Measurements from ENCODE around the gene RALA.
"Not testable (repeated sequence)": the region's sequence is repeated elsewhere in the genome, so short reads cannot be mapped to it uniquely, and the experiment has no call there.

Gene RALA

DNA sequence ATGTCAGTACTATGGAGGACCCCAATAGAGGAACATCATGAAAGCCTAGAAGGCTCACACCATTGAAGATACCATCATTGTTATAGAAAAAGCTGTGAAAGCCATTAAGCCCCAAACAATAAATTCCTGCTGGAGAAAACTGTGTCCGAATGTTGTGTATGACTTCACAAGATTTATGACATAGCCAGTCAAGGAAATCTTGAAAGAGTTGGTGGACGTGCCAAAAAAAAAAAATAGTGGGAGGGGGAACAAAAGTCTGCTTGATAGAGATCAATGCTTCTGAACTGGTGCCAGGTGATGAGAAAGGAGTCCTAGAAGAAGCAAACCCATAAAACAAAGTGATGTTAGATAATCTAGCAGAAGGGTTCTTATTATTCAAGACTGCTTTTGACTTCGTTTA is 41.2 kb downstream of the RALA start:
- no peak for DNase-seq (ENCODE audit: extremely low read depth, low read depth)
- TF ChIP-seq CTCF (IDR thresholded peaks at IDR 0.05; ENCODE audit: low read depth, low read length, missing control alignments): no peak

GRCh38 chr7:39666562-39666961 is 43.2 kb downstream of the RALA start:
- TF ChIP-seq CTCF (IDR thresholded peaks at IDR 0.05; ENCODE audit: low read depth, low read length, missing control alignments): no peak
- DNase-seq (ENCODE audit: extremely low read depth, low read depth): no peak
- no peak overlapping the region for H3K4me3 ChIP-seq (replicated peaks; ENCODE audit: low read depth, low read length)

More for the DNA sequence above, 41.2 kb downstream of the RALA start:
- no peak overlapping the region for H3K4me3 ChIP-seq (replicated peaks; ENCODE audit: low read depth, low read length)

- no peak overlapping the region for H3K4me3 ChIP-seq (replicated peaks; ENCODE audit: low read depth, low read length)
- DNase-seq (ENCODE audit: extremely low read depth, low read depth): no peak
- TF ChIP-seq CTCF (IDR thresholded peaks at IDR 0.05; ENCODE audit: low read depth, low read length, missing control alignments): no peak
These were observed 44.1 kb downstream of the RALA start for GRCh38 chr7:39667341-39667923.

GRCh38 chr7:39668280-39668679 is 44.9 kb downstream of the RALA start:
- DNase-seq (ENCODE audit: extremely low read depth, low read depth); H3K4me3 ChIP-seq (replicated peaks; ENCODE audit: low read depth, low read length): not testable (repeated sequence)

- TF ChIP-seq CTCF (IDR thresholded peaks at IDR 0.05; ENCODE audit: low read depth, low read length, missing control alignments): no peak
- H3K4me3 ChIP-seq (replicated peaks; ENCODE audit: low read depth, low read length): no peak overlapping the region
- no peak for DNase-seq (ENCODE audit: extremely low read depth, low read depth)
These were observed 46.7 kb downstream of the RALA start for GRCh38 chr7:39670052-39670451.

- TF ChIP-seq CTCF (IDR thresholded peaks at IDR 0.05; ENCODE audit: low read depth, low read length, missing control alignments): no peak
- H3K4me3 ChIP-seq (replicated peaks; ENCODE audit: low read depth, low read length): no peak overlapping the region
- DNase-seq (ENCODE audit: extremely low read depth, low read depth): no peak
These were observed 47.6 kb downstream of the RALA start for GRCh38 chr7:39670934-39671333.

DNA sequence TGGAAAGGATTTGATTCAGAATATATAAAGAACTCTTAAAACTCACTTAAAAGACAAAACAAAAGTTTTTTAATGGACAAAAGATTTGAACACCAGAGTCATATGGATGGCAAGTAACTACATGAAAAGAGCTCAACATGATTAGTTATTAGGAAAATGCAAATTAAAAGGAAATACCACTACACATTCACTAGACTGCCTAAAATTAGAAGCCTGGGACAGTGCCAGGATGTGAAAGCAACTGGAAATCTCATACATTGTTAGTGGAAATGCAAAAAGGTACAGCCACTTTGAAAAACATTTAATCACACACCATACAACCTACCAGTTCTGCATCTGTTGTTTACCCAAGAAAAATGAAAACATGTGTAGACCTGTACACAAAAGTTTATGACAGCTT is 48.8 kb downstream of the RALA start:
- DNase-seq (ENCODE audit: extremely low read depth, low read depth): no peak
- H3K4me3 ChIP-seq (replicated peaks; ENCODE audit: low read depth, low read length): no peak overlapping the region
- TF ChIP-seq CTCF (IDR thresholded peaks at IDR 0.05; ENCODE audit: low read depth, low read length, missing control alignments): no peak

Data from HFF-Myc (cell line).